Trophoblast cell (in vitro differentiated cells and primary cell): Measurements from ENCODE around the gene GSE1.

Experiments used
- DNase-seq, 2 donors: peaks; one replicate each; pipeline ENCODE4 v3.0.0-alpha.2; 2016
- H2AFZ ChIP-seq: 2 replicates; pipeline ENCODE4 v1.6.1; 2013; ENCODE audit warnings: low read length, moderate library complexity, mild to moderate bottlenecking; ENCODE audit not compliant: insufficient read depth, poor library complexity
- H2AK5ac ChIP-seq: 2 replicates; pipeline ENCODE4 v1.6.1; 2013; ENCODE audit warnings: mild to moderate bottlenecking, low read length
- H2BK120ac ChIP-seq: 2 replicates; pipeline ENCODE4 v1.6.1; 2013; ENCODE audit warnings: low read length, mild to moderate bottlenecking, moderate library complexity; ENCODE audit not compliant: insufficient read depth, poor library complexity
- H2BK12ac ChIP-seq: 2 replicates; pipeline ENCODE4 v1.6.1; 2013; ENCODE audit warnings: mild to moderate bottlenecking, low read length, moderate library complexity
- H2BK5ac ChIP-seq: 2 replicates; pipeline ENCODE4 v1.6.1; 2013; ENCODE audit warnings: low read length, low read depth, moderate library complexity, mild to moderate bottlenecking; ENCODE audit not compliant: poor library complexity
- H3K14ac ChIP-seq: 2 replicates; pipeline ENCODE4 v1.6.1; 2013; ENCODE audit warnings: mild to moderate bottlenecking, low read length
- H3K18ac ChIP-seq: 2 replicates; pipeline ENCODE4 v1.6.1; 2013; ENCODE audit warnings: mild to moderate bottlenecking, low read length
- H3K23ac ChIP-seq: 2 replicates; pipeline ENCODE4 v1.6.1; 2013; ENCODE audit warnings: low read length
- H3K27ac ChIP-seq: 2 replicates; pipeline ENCODE4 v1.5.1; 2013; ENCODE audit warnings: low read depth, mild to moderate bottlenecking, inconsistent platforms, low read length, moderate library complexity
- H3K27me3 ChIP-seq: 2 replicates; pipeline ENCODE4 v1.6.1; 2013; ENCODE audit warnings: inconsistent platforms, mild to moderate bottlenecking, low read length, moderate library complexity; ENCODE audit not compliant: insufficient read depth
- H3K36me3 ChIP-seq, 2 experiments: 1 replicate in 1 of 2; 2 replicates in 1 of 2; pipeline ENCODE4 v1.6.1; 2013; ENCODE audit warnings: low read length in 2 of 2, mild to moderate bottlenecking in 2 of 2, moderate library complexity in 1 of 2; ENCODE audit not compliant: insufficient read depth in 2 of 2, control insufficient read depth in 1 of 2
- H3K4ac ChIP-seq: 2 replicates; pipeline ENCODE4 v1.6.1; 2013; ENCODE audit warnings: low read depth, mild to moderate bottlenecking, low read length, moderate library complexity
- H3K4me1 ChIP-seq, 2 experiments: 1 replicate in 1 of 2; 2 replicates in 1 of 2; pipeline ENCODE4 v1.6.1; 2013; ENCODE audit warnings: low read length in 2 of 2, mild to moderate bottlenecking in 2 of 2, moderate library complexity in 1 of 2; ENCODE audit not compliant: insufficient read depth in 2 of 2, control insufficient read depth in 1 of 2
- H3K4me2 ChIP-seq: 2 replicates; pipeline ENCODE4 v1.6.1; 2013; ENCODE audit warnings: inconsistent platforms, mild to moderate bottlenecking, low read length, moderate library complexity
- H3K4me3 ChIP-seq: 2 replicates; pipeline ENCODE4 v1.5.1; 2013; ENCODE audit warnings: mild to moderate bottlenecking, low read depth, low read length, inconsistent platforms
- H3K79me1 ChIP-seq: one replicate; pipeline ENCODE4 v1.6.1; 2013; ENCODE audit warnings: low read length
- H3K79me2 ChIP-seq: 2 replicates; pipeline ENCODE4 v1.6.1; 2013; ENCODE audit warnings: low read length, mild to moderate bottlenecking; ENCODE audit not compliant: control insufficient read depth, insufficient read depth, poor library complexity
- H3K9ac ChIP-seq: 2 replicates; pipeline ENCODE4 v1.6.1; 2013; ENCODE audit warnings: mild to moderate bottlenecking, low read length
- H3K9me3 ChIP-seq: 2 replicates; pipeline ENCODE4 v1.6.1; 2013; ENCODE audit warnings: low read depth, mild to moderate bottlenecking, control low read depth, inconsistent platforms, low read length; ENCODE audit not compliant: insufficient read depth
- H4K12ac ChIP-seq: 2 replicates; pipeline ENCODE4 v1.6.1; 2013; ENCODE audit warnings: low read depth, mild to moderate bottlenecking, low read length, moderate library complexity
- H4K8ac ChIP-seq: 2 replicates; pipeline ENCODE4 v1.6.1; 2013; ENCODE audit warnings: low read depth, mild to moderate bottlenecking, low read length, moderate library complexity
- H4K91ac ChIP-seq: one replicate; pipeline ENCODE4 v1.6.1; 2013; ENCODE audit warnings: low read depth, mild to moderate bottlenecking, low read length, moderate library complexity
- WGBS: extraction: QIAGEN DNeasy Blood & Tissue Kit; methylation state at CpG from one replicate; pipeline ENCODE4 v1.1.7; 2013; ENCODE audit warnings: missing lambda C conversion rate; ENCODE audit not compliant: insufficient read length, insufficient coverage; ENCODE audit errors: extremely low coverage; 5-methylcytosine and 5-hydroxymethylcytosine counted together

Gene GSE1

DNA sequence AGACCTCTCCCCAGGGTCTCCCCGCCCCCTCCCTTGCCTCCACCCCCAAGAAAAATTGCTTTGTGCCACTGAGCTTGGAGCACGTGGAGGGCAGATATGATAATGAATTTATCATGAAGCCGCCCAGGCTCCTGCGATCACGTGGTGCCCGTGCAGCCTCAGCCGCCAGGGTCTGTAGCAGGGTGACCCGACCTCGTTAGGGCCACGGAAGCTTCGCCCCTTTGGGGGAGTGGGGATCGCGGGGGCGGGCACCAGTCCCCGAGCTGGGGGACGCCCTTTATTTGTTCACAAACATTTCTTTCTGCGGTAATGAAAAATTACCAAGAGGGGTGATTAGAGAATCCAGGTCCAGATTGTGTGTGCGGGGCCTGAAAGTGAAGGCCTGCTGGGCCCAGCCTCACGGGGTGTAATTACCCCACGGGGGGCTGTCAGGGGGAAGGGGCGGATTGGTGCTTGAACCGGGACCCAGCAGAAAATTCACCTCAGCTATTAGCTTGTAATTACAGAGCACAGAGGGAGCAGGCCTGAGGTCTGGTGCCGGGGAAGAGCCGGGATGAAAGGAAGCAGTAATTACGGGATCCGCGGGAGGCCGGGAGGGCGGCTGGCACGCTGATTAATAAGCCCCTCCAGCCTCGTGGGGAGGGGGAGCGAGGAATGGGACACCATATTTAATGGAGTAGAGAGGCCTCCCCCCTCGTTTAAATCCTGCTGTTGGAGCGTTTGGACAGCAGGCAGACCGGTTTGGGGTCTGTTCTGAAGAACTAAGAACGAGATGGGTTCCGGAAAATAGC is 13.3 kb downstream of the GSE1 start:
- no peak overlapping the region for H3K4me3 ChIP-seq

GRCh38 chr16:85627089-85627488 is 14.0 kb downstream of the GSE1 start:
- peak overlapping the region; percentile 42 for H3K4ac ChIP-seq
- no peak overlapping the region for H3K14ac ChIP-seq
- peaks cover 14 to 24% of the 10 kb centered on the region in 2 experiments for H3K4me1 ChIP-seq
- peaks cover 26% of the 10 kb centered on the region for H3K79me2 ChIP-seq
- H3K36me3 ChIP-seq: peaks cover 26 to 41% of the 10 kb centered on the region in 2 experiments
- no peak overlapping the region for H4K8ac ChIP-seq
- no peak overlapping the region for H4K12ac ChIP-seq
- H3K27ac ChIP-seq: no peak overlapping the region
- H3K4me3 ChIP-seq: no peak overlapping the region
- H2AK5ac ChIP-seq: no peak overlapping the region
- H3K27me3 ChIP-seq: no peaks in the 10 kb centered on the region
- H3K4me2 ChIP-seq: no peak overlapping the region
- H2BK12ac ChIP-seq: no peak overlapping the region
- H2BK120ac ChIP-seq: no peak overlapping the region
- no CpG with 5 or more reads among the region's 8 CpGs for WGBS
- no peak overlapping the region for H3K18ac ChIP-seq
- no peak overlapping the region for H2AFZ ChIP-seq
- peaks cover 6% of the 10 kb centered on the region for H3K9me3 ChIP-seq
- no peak overlapping the region for H4K91ac ChIP-seq
- DNase-seq: no peak
- H2BK5ac ChIP-seq: no peak overlapping the region
- no peak overlapping the region for H3K9ac ChIP-seq
- peaks cover 1% of the 10 kb centered on the region for H3K79me1 ChIP-seq
- H3K23ac ChIP-seq: no peak overlapping the region

More for the DNA sequence above, 13.3 kb downstream of the GSE1 start:
- no peak overlapping the region for H2BK120ac ChIP-seq
- H3K9me3 ChIP-seq: peaks cover 6% of the 10 kb centered on the region
- peak overlapping the region; percentile 12 for H3K4ac ChIP-seq
- H3K4me2 ChIP-seq: peak overlapping the region; percentile 43
- H3K79me2 ChIP-seq: peaks cover 26% of the 10 kb centered on the region
- H3K18ac ChIP-seq: no peak overlapping the region
- H2BK12ac ChIP-seq: no peak overlapping the region
- WGBS: no CpG with 5 or more reads among the region's 37 CpGs
- peak overlapping the region; percentile 12 for H3K27ac ChIP-seq
- H4K12ac ChIP-seq: no peak overlapping the region
- H3K23ac ChIP-seq: no peak overlapping the region
- no peak overlapping the region for H3K14ac ChIP-seq
- no peak overlapping the region for H2AK5ac ChIP-seq
- H3K4me1 ChIP-seq: peaks cover 20 to 31% of the 10 kb centered on the region in 2 experiments
- H3K27me3 ChIP-seq: no peaks in the 10 kb centered on the region
- no peak overlapping the region for H3K9ac ChIP-seq
- no peak overlapping the region for H4K8ac ChIP-seq
- H2BK5ac ChIP-seq: no peak overlapping the region
- no peak overlapping the region for H4K91ac ChIP-seq
- no peak for DNase-seq
- H3K36me3 ChIP-seq: peaks cover 26 to 41% of the 10 kb centered on the region in 2 experiments
- H3K79me1 ChIP-seq: peaks cover 1% of the 10 kb centered on the region
- no peak overlapping the region for H2AFZ ChIP-seq

DNA sequence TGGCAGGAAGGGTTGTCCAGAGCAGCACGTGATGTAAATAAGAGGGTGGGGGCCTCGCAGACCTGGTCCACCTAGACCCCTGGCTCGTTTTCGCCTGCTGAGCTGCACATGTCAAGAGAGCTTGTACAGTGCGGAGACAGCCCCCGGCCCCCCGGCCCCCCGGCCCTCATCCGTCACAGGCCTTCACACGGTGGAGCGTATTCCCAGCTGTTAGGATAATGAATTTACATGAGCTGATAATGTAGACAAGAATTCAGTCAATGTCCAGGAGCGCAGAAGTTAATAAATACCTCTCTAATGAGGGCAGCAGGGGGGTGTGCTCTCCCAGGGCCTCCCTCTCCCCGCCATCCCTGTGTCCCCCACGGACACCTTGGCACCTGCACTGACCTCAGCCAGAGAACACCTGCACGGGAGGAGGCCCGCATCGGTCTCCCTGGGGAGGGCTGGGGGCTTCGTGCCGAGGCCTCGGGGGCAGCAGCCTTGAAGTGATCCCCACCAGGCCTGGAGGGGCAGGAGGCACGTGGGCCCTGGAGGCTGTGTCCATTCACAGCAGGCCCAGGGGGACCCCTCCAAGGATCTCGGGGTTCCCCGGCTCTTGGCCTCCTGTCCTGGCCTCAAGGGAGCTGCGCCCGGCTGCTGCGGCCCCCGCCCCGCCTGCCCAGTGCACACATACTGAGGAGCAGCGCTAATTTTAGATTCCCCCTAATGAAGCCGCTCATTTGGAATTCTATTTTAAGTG is 14.6 kb downstream of the GSE1 start:
- WGBS: no CpG with 5 or more reads among the region's 30 CpGs
- Histone ChIP-seq H3K9ac (no peak overlapping the region), H2BK12ac (no peak overlapping the region), H4K8ac (no peak overlapping the region), H2AFZ (no peak overlapping the region), H3K18ac (no peak overlapping the region), H3K14ac (no peak overlapping the region), H2BK5ac (no peak overlapping the region), H3K23ac (no peak overlapping the region), H3K27me3 (no peaks in the 10 kb centered on the region), H4K12ac (no peak overlapping the region), H3K79me2 (peaks cover 26% of the 10 kb centered on the region), H3K4me2 (no peak overlapping the region), H4K91ac (no peak overlapping the region), H2BK120ac (no peak overlapping the region), H3K4me3 (no peak overlapping the region), H3K4ac (peak overlapping the region; percentile 78), H3K9me3 (peaks cover 6% of the 10 kb centered on the region), H3K79me1 (peaks cover 1% of the 10 kb centered on the region), H3K27ac (no peak overlapping the region), H3K4me1 (peaks cover 8 to 18% of the 10 kb centered on the region in 2 experiments), H2AK5ac (no peak overlapping the region), H3K36me3 (peaks cover 23 to 41% of the 10 kb centered on the region in 2 experiments)
- DNase-seq: no peak

- H3K14ac ChIP-seq: no peak overlapping the region
- H4K12ac ChIP-seq: no peak overlapping the region
- H3K27me3 ChIP-seq: no peaks in the 10 kb centered on the region
- no peak overlapping the region for H4K91ac ChIP-seq
- H3K9me3 ChIP-seq: peaks cover 6% of the 10 kb centered on the region
- H2AFZ ChIP-seq: no peak overlapping the region
- H2AK5ac ChIP-seq: no peak overlapping the region
- H2BK5ac ChIP-seq: no peak overlapping the region
- no peak overlapping the region for H3K4me3 ChIP-seq
- H3K79me2 ChIP-seq: peaks cover 26% of the 10 kb centered on the region
- no peak overlapping the region for H2BK120ac ChIP-seq
- peaks cover 1% of the 10 kb centered on the region for H3K79me1 ChIP-seq
- H3K4me2 ChIP-seq: no peak overlapping the region
- H3K23ac ChIP-seq: no peak overlapping the region
- no peak overlapping the region for H4K8ac ChIP-seq
- no peak overlapping the region for H3K9ac ChIP-seq
- peaks cover 23 to 41% of the 10 kb centered on the region in 2 experiments for H3K36me3 ChIP-seq
- H3K4me1 ChIP-seq: peaks cover 7 to 16% of the 10 kb centered on the region in 2 experiments
- no peak for DNase-seq
- H3K4ac ChIP-seq: peak overlapping the region; percentile 78
- no CpG with 5 or more reads among the region's 5 CpGs for WGBS
- no peak overlapping the region for H2BK12ac ChIP-seq
- no peak overlapping the region for H3K27ac ChIP-seq
- peak overlapping the region; percentile 24 for H3K18ac ChIP-seq
Measured at GRCh38 chr16:85628265-85628556, 15.1 kb downstream of the GSE1 start.
